Endodermal cell (in vitro differentiated cells): ENCODE data around the gene ERMARD. TPM values are rescaled to one million over a fixed set of nuclear protein-coding genes. Genes with fewer than 3 reads are reported as not detected.

ENCODE experiments used
- DNase-seq: peaks from one replicate; pipeline ENCODE4 v3.0.0-alpha.2; 2017
- H3K27ac ChIP-seq: 2 replicates; pipeline ENCODE4 v1.5.1; 2013; ENCODE audit warnings: mild to moderate bottlenecking, low read depth, low read length, moderate library complexity
- H3K27me3 ChIP-seq: 2 replicates; pipeline ENCODE4 v1.6.1; 2013; ENCODE audit warnings: mild to moderate bottlenecking, low read length, moderate library complexity; ENCODE audit not compliant: insufficient read depth, control insufficient read depth, poor library complexity, severe bottlenecking
- H3K36me3 ChIP-seq: 2 replicates; pipeline ENCODE4 v1.7.0; 2013; ENCODE audit warnings: mild to moderate bottlenecking, low read length, moderate library complexity; ENCODE audit not compliant: control insufficient read depth, insufficient read depth
- H3K4me1 ChIP-seq: one replicate; pipeline ENCODE4 v1.7.0; 2013; ENCODE audit warnings: low read length; ENCODE audit not compliant: control insufficient read depth, insufficient read depth
- H3K4me3 ChIP-seq: 2 replicates; pipeline ENCODE4 v1.5.1; 2013; ENCODE audit warnings: mild to moderate bottlenecking, low read length, moderate library complexity
- H3K9ac ChIP-seq: 2 replicates; pipeline ENCODE4 v1.6.1; 2013; ENCODE audit warnings: mild to moderate bottlenecking, low read length, moderate library complexity; ENCODE audit not compliant: poor library complexity, severe bottlenecking; ENCODE audit errors: extremely low read depth
- H3K9me3 ChIP-seq: 2 replicates; pipeline ENCODE4 v1.6.1; 2013; ENCODE audit warnings: mild to moderate bottlenecking, low read length, moderate library complexity; ENCODE audit not compliant: control insufficient read depth
- H3K27ac Mint-ChIP-seq: 2 replicates; pipeline ENCODE4 v1.8.0; 2020; ENCODE audit warnings: mixed read lengths
- H3K27me3 Mint-ChIP-seq: 2 replicates; pipeline ENCODE4 v1.8.0; 2021; ENCODE audit warnings: mild to moderate bottlenecking, mixed read lengths; ENCODE audit not compliant: insufficient read depth
- H3K36me3 Mint-ChIP-seq: 2 replicates; pipeline ENCODE4 v1.8.0; 2020; ENCODE audit warnings: low read depth, mixed read lengths
- H3K4me1 Mint-ChIP-seq: 2 replicates; pipeline ENCODE4 v1.8.0; 2020; ENCODE audit warnings: mixed read lengths
- H3K4me3 Mint-ChIP-seq: 2 replicates; pipeline ENCODE4 v1.8.0; 2020; ENCODE audit warnings: mild to moderate bottlenecking, moderate library complexity, mixed read lengths
- H3K9me3 Mint-ChIP-seq: 2 replicates; pipeline ENCODE4 v1.8.0; 2020; ENCODE audit warnings: mild to moderate bottlenecking, mixed read lengths
- CTCF ChIP-seq: fragments of 200-600 bp; sonication (generic); conservative IDR thresholded peaks from 2 replicates; pipeline ENCODE4 v1.5.0; 2021; ENCODE audit warnings: antibody characterized with exemption, mild to moderate bottlenecking
- WGBS, 2 experiments: methylation state at CpG; one replicate each; pipeline versions ENCODE4 v1.1.5 to v1.1.7; 2013; ENCODE audit warnings: missing lambda C conversion rate in 2 of 2, mixed read lengths in 1 of 2; ENCODE audit not compliant: insufficient coverage in 1 of 2, insufficient read length in 1 of 2; 5-methylcytosine and 5-hydroxymethylcytosine counted together
- total RNA-seq, 2 donors: library from RNA; stranded (reverse); fragmentation: NEBNext Ultra II Directional in 1 of 2; extraction: Animal tissue kit (Norgen Biotek cat#: 25700) in 1 of 2; gene quantifications; 2 replicates in 1 of 2; 3 replicates in 1 of 2; pipeline ENCODE4 v1.2.1, GENCODE V29; 2021

ERMARD gene
- total RNA-seq, 2 donors from 2014 or later, result 14.4 to 24.2 TPM

DNA sequence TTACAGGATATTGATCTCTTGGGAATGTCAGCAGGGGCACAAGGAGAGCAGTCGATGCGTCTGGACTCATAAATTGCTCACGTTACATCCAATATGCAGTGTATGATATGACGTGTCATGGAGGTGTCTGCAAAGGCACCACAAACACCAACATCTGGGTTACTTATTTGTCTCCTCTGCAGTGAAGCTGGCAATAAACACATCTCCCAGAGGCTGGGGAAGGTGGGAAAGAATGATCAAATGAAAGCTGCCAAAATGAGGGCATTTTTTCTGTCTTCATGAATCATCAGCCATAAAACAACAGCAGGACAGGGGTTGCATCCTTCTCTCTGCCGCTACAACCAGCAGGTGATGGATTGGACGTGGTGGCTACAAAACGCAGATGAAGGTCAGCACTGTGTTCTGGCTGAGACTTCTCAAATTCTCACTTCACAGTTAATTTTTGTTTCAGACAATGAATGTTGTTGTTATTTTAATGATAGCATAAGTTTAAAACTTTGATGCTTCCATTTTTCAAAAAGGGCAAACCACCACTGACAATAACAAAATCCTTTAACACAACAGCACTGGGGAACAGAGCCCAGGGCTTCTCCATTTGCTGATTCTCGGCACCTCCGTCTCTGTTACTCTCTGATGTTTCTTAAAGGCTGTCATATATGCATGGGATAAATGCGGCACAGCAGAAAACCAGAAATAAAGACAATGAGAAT lies 47.5 kb downstream of the ERMARD start:
- DNase-seq, result no peak
- TF ChIP-seq CTCF, result no peak
- peaks cover 25% of the 10 kb centered on the region for H3K4me1 ChIP-seq
- Mint-ChIP-seq H3K27me3 (peaks cover 6% of the 10 kb centered on the region), H3K4me1 (peaks cover 25% of the 10 kb centered on the region), H3K4me3 (no peak overlapping the region), H3K36me3 (no peaks in the 10 kb centered on the region), H3K27ac (no peak overlapping the region), H3K9me3 (no peaks in the 10 kb centered on the region)
- H3K9ac ChIP-seq, result no peak overlapping the region
- no peak overlapping the region for H3K4me3 ChIP-seq
- H3K27ac ChIP-seq, result no peak overlapping the region
- H3K36me3 ChIP-seq, result no peaks in the 10 kb centered on the region
- WGBS, 2 experiments, result 95 to 99% methylated on average over 7 to 10 of the region's 10 CpGs
- H3K27me3 ChIP-seq, result no peaks in the 10 kb centered on the region
- no peaks in the 10 kb centered on the region for H3K9me3 ChIP-seq

DNA sequence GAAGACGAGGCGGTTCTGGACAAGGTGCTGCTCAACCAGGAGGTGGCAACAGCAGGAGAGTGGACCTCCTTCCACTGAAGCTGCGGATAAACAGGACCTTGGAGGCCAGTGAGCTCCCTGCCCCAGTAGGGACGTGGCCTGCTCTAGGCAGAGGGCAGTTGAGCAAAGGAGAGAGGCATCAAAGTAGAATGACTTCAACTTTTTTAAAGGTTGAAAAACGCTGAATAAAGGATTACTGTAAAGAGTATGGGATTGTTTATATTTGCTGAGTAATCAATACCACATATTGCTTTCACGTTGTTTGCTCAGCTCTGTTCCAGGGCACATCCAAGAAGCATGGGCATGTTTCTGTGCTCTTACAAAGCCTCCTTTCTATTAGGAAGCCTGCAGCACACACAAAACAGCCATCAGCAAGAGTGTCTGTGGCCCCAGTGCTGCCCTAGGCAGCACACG lies 48.1 kb downstream of the ERMARD start:
- H3K4me3 Mint-ChIP-seq, result no peak overlapping the region
- WGBS, 2 experiments, result 85 to 93% methylated on average over 5 to 7 of the region's 7 CpGs
- H3K9me3 ChIP-seq, result no peaks in the 10 kb centered on the region
- H3K27ac Mint-ChIP-seq, result no peak overlapping the region
- H3K9me3 Mint-ChIP-seq, result no peaks in the 10 kb centered on the region
- no peak overlapping the region for H3K9ac ChIP-seq
- H3K4me1 ChIP-seq, result peaks cover 25% of the 10 kb centered on the region
- no peaks in the 10 kb centered on the region for H3K27me3 ChIP-seq
- H3K27ac ChIP-seq, result no peak overlapping the region
- peak; percentile 45 for TF ChIP-seq CTCF
- peaks cover 25% of the 10 kb centered on the region for H3K4me1 Mint-ChIP-seq
- H3K27me3 Mint-ChIP-seq, result peaks cover 12% of the 10 kb centered on the region
- H3K36me3 ChIP-seq, result no peaks in the 10 kb centered on the region
- DNase-seq, result peak; percentile 41
- H3K4me3 ChIP-seq, result no peak overlapping the region
- H3K36me3 Mint-ChIP-seq, result no peaks in the 10 kb centered on the region

DNA sequence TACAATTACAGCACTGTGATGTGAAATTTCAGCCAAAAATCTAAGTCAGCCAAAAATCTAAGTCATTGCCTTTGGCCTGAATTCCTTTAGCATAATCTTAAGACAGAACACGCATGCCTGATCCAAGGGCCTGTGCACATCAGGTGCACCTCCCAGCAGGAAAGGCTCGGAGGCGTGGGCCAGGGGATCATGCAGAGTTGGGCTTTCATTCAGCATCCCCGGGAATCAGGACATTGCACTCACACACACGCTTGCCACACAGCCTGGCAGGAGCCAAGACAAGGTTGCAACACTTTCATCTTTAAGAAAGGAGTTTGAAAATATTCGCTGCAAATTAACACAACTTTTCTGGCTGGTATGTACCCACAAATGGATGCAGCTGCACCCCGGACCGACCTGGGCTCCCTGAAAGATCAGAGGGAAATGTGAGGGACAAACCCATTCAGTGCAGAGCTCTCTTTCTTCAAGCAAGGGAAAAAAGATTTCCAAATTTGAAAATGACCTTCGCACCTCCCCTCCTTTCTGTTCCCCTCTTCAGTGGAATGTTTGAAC lies 48.8 kb downstream of the ERMARD start:
- peak overlapping the region; percentile 8 for H3K4me3 Mint-ChIP-seq
- no peaks in the 10 kb centered on the region for H3K9me3 Mint-ChIP-seq
- peak; percentile 43 for DNase-seq
- Histone ChIP-seq H3K4me1 (peaks cover 25% of the 10 kb centered on the region), H3K4me3 (peak overlapping the region; percentile 51), H3K27ac (peak overlapping the region; percentile 62), H3K27me3 (peaks cover 5% of the 10 kb centered on the region), H3K36me3 (no peaks in the 10 kb centered on the region), H3K9ac (peak overlapping the region; percentile 48), H3K9me3 (no peaks in the 10 kb centered on the region)
- H3K27me3 Mint-ChIP-seq, result peaks cover 19% of the 10 kb centered on the region
- H3K4me1 Mint-ChIP-seq, result peaks cover 25% of the 10 kb centered on the region
- no peaks in the 10 kb centered on the region for H3K36me3 Mint-ChIP-seq
- peak overlapping the region; percentile 83 for H3K27ac Mint-ChIP-seq
- TF ChIP-seq CTCF, result no peak
- 85 to 87% methylated on average over 7 to 9 of the region's 9 CpGs for WGBS, 2 experiments
